ENCODE results near the gene MAPK8IP1. TPM values are rescaled to one million over a fixed set of nuclear protein-coding genes. Genes with fewer than 3 reads are reported as not detected.

The MAPK8IP1 gene
- total RNA-seq, 2 experiments from 2014 or later, result 0.85 to 0.86 TPM

- POLR2A ChIA-PET, result no interaction called here
- no peak for ATAC-seq (ENCODE audit: low read depth)
- peak; percentile 29 for DNase-seq
- Mint-ChIP-seq H3K36me3 (no peaks in the 10 kb centered on the region), H3K27me3 (peaks cover 19% of the 10 kb centered on the region), H3K9me3 (no peaks in the 10 kb centered on the region), H3K4me1 (peaks cover 13% of the 10 kb centered on the region), H3K4me3 (peak overlapping the region; percentile 14), H3K27ac (no peak overlapping the region)
Observed at GRCh38 chr11:45924036-45924915, 38.8 kb downstream of the MAPK8IP1 start.

- H3K4me1 Mint-ChIP-seq, result peaks cover 12% of the 10 kb centered on the region
- ATAC-seq (ENCODE audit: low read depth) (no peak), DNase-seq (no peak)
- no peaks in the 10 kb centered on the region for H3K9me3 Mint-ChIP-seq
- no peak overlapping the region for H3K27ac Mint-ChIP-seq
- no peak overlapping the region for H3K4me3 Mint-ChIP-seq
- H3K36me3 Mint-ChIP-seq, result no peaks in the 10 kb centered on the region
- H3K27me3 Mint-ChIP-seq, result peaks cover 19% of the 10 kb centered on the region
- POLR2A ChIA-PET, result interaction anchor here (0.6 kb wide), 1 partner anchor 63 kb away, joined by 3 read pairs; no protein-coding TSS in a partner anchor
Observed at GRCh38 chr11:45924927-45925326, 39.5 kb downstream of the MAPK8IP1 start.

GRCh38 chr11:45925550-45925949 lies 40.1 kb downstream of the MAPK8IP1 start:
- H3K27ac Mint-ChIP-seq, result no peak overlapping the region
- ATAC-seq (ENCODE audit: low read depth) (no peak), DNase-seq (no peak)
- H3K27me3 Mint-ChIP-seq, result peaks cover 19% of the 10 kb centered on the region
- no peaks in the 10 kb centered on the region for H3K36me3 Mint-ChIP-seq
- no peak overlapping the region for H3K4me3 Mint-ChIP-seq
- H3K4me1 Mint-ChIP-seq, result peaks cover 18% of the 10 kb centered on the region
- H3K9me3 Mint-ChIP-seq, result no peaks in the 10 kb centered on the region
- POLR2A ChIA-PET, result interaction anchor here (0.6 kb wide), 1 partner anchor 64 kb away, joined by 3 read pairs; no protein-coding TSS in a partner anchor

- peaks cover 19% of the 10 kb centered on the region for H3K4me1 Mint-ChIP-seq
- peak; percentile 28 for DNase-seq
- POLR2A ChIA-PET, result no interaction called here
- no peaks in the 10 kb centered on the region for H3K36me3 Mint-ChIP-seq
- H3K9me3 Mint-ChIP-seq, result no peaks in the 10 kb centered on the region
- H3K27ac Mint-ChIP-seq, result no peak overlapping the region
- H3K27me3 Mint-ChIP-seq, result peaks cover 19% of the 10 kb centered on the region
- ATAC-seq (ENCODE audit: low read depth), result no peak
- H3K4me3 Mint-ChIP-seq, result no peak overlapping the region
Observed at GRCh38 chr11:45926001-45926401, 40.5 kb downstream of the MAPK8IP1 start.

- DNase-seq, result peak; percentile 23
- H3K4me1 Mint-ChIP-seq, result peaks cover 17% of the 10 kb centered on the region
- no peaks in the 10 kb centered on the region for H3K36me3 Mint-ChIP-seq
- no peak overlapping the region for H3K4me3 Mint-ChIP-seq
- H3K9me3 Mint-ChIP-seq, result no peaks in the 10 kb centered on the region
- no peak for ATAC-seq (ENCODE audit: low read depth)
- POLR2A ChIA-PET, result interaction anchor here (5.5 kb wide), 1 partner anchor 9 kb away, joined by 40 read pairs; the partner anchor contains the start of gene PEX16
- peak overlapping the region; percentile 5 for H3K27ac Mint-ChIP-seq
- peaks cover 13% of the 10 kb centered on the region for H3K27me3 Mint-ChIP-seq
Observed at GRCh38 chr11:45926536-45927331, 41.3 kb downstream of the MAPK8IP1 start.

- no peaks in the 10 kb centered on the region for H3K36me3 Mint-ChIP-seq
- no peaks in the 10 kb centered on the region for H3K9me3 Mint-ChIP-seq
- peaks cover 13% of the 10 kb centered on the region for H3K27me3 Mint-ChIP-seq
- ATAC-seq (ENCODE audit: low read depth) (no peak), DNase-seq (peak; percentile 48)
- H3K4me3 Mint-ChIP-seq, result no peak overlapping the region
- POLR2A ChIA-PET, result interaction anchor here (5.5 kb wide), 1 partner anchor 10 kb away, joined by 40 read pairs; the partner anchor contains the start of gene PEX16
- peaks cover 17% of the 10 kb centered on the region for H3K4me1 Mint-ChIP-seq
- peak overlapping the region; percentile 5 for H3K27ac Mint-ChIP-seq
Observed at GRCh38 chr11:45927332-45927683, 41.9 kb downstream of the MAPK8IP1 start.

- no peaks in the 10 kb centered on the region for H3K36me3 Mint-ChIP-seq
- POLR2A ChIA-PET, result interaction anchor here (5.5 kb wide), 1 partner anchor 10 kb away, joined by 40 read pairs; the partner anchor contains the start of gene PEX16
- no peak overlapping the region for H3K4me3 Mint-ChIP-seq
- H3K4me1 Mint-ChIP-seq, result peaks cover 17% of the 10 kb centered on the region
- no peaks in the 10 kb centered on the region for H3K9me3 Mint-ChIP-seq
- peaks cover 13% of the 10 kb centered on the region for H3K27me3 Mint-ChIP-seq
- no peak for ATAC-seq (ENCODE audit: low read depth)
- peak overlapping the region; percentile 5 for H3K27ac Mint-ChIP-seq
- peak; percentile 24 for DNase-seq
Observed at GRCh38 chr11:45927684-45928413, 42.4 kb downstream of the MAPK8IP1 start.

- Mint-ChIP-seq H3K4me3 (no peak overlapping the region), H3K9me3 (no peaks in the 10 kb centered on the region), H3K27ac (no peak overlapping the region), H3K4me1 (peaks cover 17% of the 10 kb centered on the region), H3K36me3 (no peaks in the 10 kb centered on the region), H3K27me3 (peaks cover 8% of the 10 kb centered on the region)
- POLR2A ChIA-PET, result interaction anchor here (5.5 kb wide), 1 partner anchor 11 kb away, joined by 40 read pairs; the partner anchor contains the start of gene PEX16
- DNase-seq (peak; percentile 28), ATAC-seq (ENCODE audit: low read depth) (no peak)
Observed at GRCh38 chr11:45928535-45929215, 43.2 kb downstream of the MAPK8IP1 start.

- H3K9me3 Mint-ChIP-seq, result no peaks in the 10 kb centered on the region
- peak overlapping the region; percentile 82 for H3K27ac Mint-ChIP-seq
- peak overlapping the region; percentile 65 for H3K4me3 Mint-ChIP-seq
- ATAC-seq (ENCODE audit: low read depth) (peak; percentile 24), DNase-seq (no peak)
- POLR2A ChIA-PET, result interaction anchor here (0.6 to 5.5 kb wide), 3 partner anchors 12 to 1992 kb away, joined by 3 to 40 read pairs (median 8); partner anchors contain the start of gene PEX16
- no peaks in the 10 kb centered on the region for H3K36me3 Mint-ChIP-seq
- peaks cover 17% of the 10 kb centered on the region for H3K4me1 Mint-ChIP-seq
- H3K27me3 Mint-ChIP-seq, result peaks cover under 1% of the 10 kb centered on the region
Observed at GRCh38 chr11:45929486-45930030, 44.1 kb downstream of the MAPK8IP1 start.

- H3K4me1 Mint-ChIP-seq, result peaks cover 17% of the 10 kb centered on the region
- H3K27me3 Mint-ChIP-seq, result no peaks in the 10 kb centered on the region
- peak overlapping the region; percentile 65 for H3K4me3 Mint-ChIP-seq
- H3K36me3 Mint-ChIP-seq, result no peaks in the 10 kb centered on the region
- H3K9me3 Mint-ChIP-seq, result no peaks in the 10 kb centered on the region
- POLR2A ChIA-PET, result interaction anchor here (5.5 kb wide), 1 partner anchor 13 kb away, joined by 40 read pairs; the partner anchor contains the start of gene PEX16
- ATAC-seq (ENCODE audit: low read depth) (peak; percentile 83), DNase-seq (no peak)
- H3K27ac Mint-ChIP-seq, result peak overlapping the region; percentile 82
Observed at GRCh38 chr11:45930031-45930794, 44.8 kb downstream of the MAPK8IP1 start.

GRCh38 chr11:45930951-45931570 lies 45.6 kb downstream of the MAPK8IP1 start:
- Mint-ChIP-seq H3K4me1 (peaks cover 17% of the 10 kb centered on the region), H3K4me3 (peak overlapping the region; percentile 10), H3K27ac (peak overlapping the region; percentile 82)

More at GRCh38 chr11:45930951-45931570, 45.6 kb downstream of the MAPK8IP1 start:
- no peaks in the 10 kb centered on the region for H3K36me3 Mint-ChIP-seq
- DNase-seq, result no peak
- POLR2A ChIA-PET, result interaction anchor here (5.5 kb wide), 1 partner anchor 13 kb away, joined by 40 read pairs; the partner anchor contains the start of gene PEX16
- ATAC-seq (ENCODE audit: low read depth), result no peak
- no peaks in the 10 kb centered on the region for H3K27me3 Mint-ChIP-seq
- H3K9me3 Mint-ChIP-seq, result no peaks in the 10 kb centered on the region
